ENCODE results near the gene APBA2. TPM values are rescaled to one million over a fixed set of nuclear protein-coding genes. Genes with fewer than 3 reads are reported as not detected.

The APBA2 gene
- total RNA-seq, 1 experiment from 2014 or later = 0.31 TPM

GRCh38 chr15:28914483-28915023 lies 28.8 kb downstream of the APBA2 start:
- CTCF ChIA-PET = interaction anchor here (0.8 kb wide), 1 partner anchor 9 kb away, joined by 5 read pairs; no protein-coding TSS in a partner anchor
- Histone ChIP-seq H3K9me3 (ENCODE audit: control insufficient read depth, insufficient read depth, low read depth, low read length) (no peaks in the 10 kb centered on the region), H3K27me3 (ENCODE audit: control insufficient read depth, insufficient read depth, low read length) (no peaks in the 10 kb centered on the region), H3K4me3 (ENCODE audit: low read depth in 2 of 2, low read length in 2 of 2) (no peak overlapping the region), H3K4me1 (ENCODE audit: control insufficient read depth, insufficient read depth, low read length) (no peaks in the 10 kb centered on the region), H3K36me3 (ENCODE audit: control insufficient read depth, insufficient read depth, low read length) (no peaks in the 10 kb centered on the region), H3K27ac (ENCODE audit: low read length) (no peak overlapping the region)
- intact Hi-C loops (cut with micrococcal nuclease; ENCODE audit: unreplicated experiment) (no loop called here), in situ Hi-C loops (cut with HindIII; ENCODE audit: low pct_unique_long_range_greater_than_20kb, low sequenced_read_pairs) (no loop called here)
- DNase-seq (ENCODE audit: low read depth, low spot score) = no peak
- no peak for TF ChIP-seq POLR2AphosphoS5 (IDR thresholded peaks at IDR 0.05; ENCODE audit: low read depth, low read length)
- TF ChIP-seq TCF7L2 (IDR thresholded peaks at IDR 0.05; ENCODE audit: low read depth, low read length) = no peak
- TF ChIP-seq SIN3A (IDR thresholded peaks at IDR 0.05; ENCODE audit: borderline replicate concordance, insufficient read depth, low read depth, low read length) = no peak
- no peak for TF ChIP-seq CTCF (IDR thresholded peaks at IDR 0.05)
- no peak for TF ChIP-seq REST (IDR thresholded peaks at IDR 0.05; ENCODE audit: insufficient read depth in 1 of 2, low read depth in 2 of 2, low read length in 1 of 2)
- ATAC-seq = no peak
- POLR2A ChIA-PET = no interaction called here
- no TSS peak for BruUV-seq (replicated peaks)

- in situ Hi-C loops (cut with HindIII; ENCODE audit: low pct_unique_long_range_greater_than_20kb, low sequenced_read_pairs) = no loop called here
- CTCF ChIA-PET = interaction anchor here (0.8 kb wide), 1 partner anchor 10 kb away, joined by 5 read pairs; no protein-coding TSS in a partner anchor
These were observed 29.5 kb downstream of the APBA2 start for GRCh38 chr15:28915041-28915810.

More at GRCh38 chr15:28915041-28915810, 29.5 kb downstream of the APBA2 start:
- Histone ChIP-seq H3K9me3 (ENCODE audit: control insufficient read depth, insufficient read depth, low read depth, low read length) (no peaks in the 10 kb centered on the region), H3K4me3 (ENCODE audit: low read depth in 2 of 2, low read length in 2 of 2) (no peak overlapping the region), H3K27me3 (ENCODE audit: control insufficient read depth, insufficient read depth, low read length) (no peaks in the 10 kb centered on the region), H3K36me3 (ENCODE audit: control insufficient read depth, insufficient read depth, low read length) (no peaks in the 10 kb centered on the region), H3K4me1 (ENCODE audit: control insufficient read depth, insufficient read depth, low read length) (no peaks in the 10 kb centered on the region), H3K27ac (ENCODE audit: low read length) (no peak overlapping the region)
- POLR2A ChIA-PET = no interaction called here
- no TSS peak for BruUV-seq (replicated peaks)
- TF ChIP-seq CTCF (IDR thresholded peaks at IDR 0.05) (no peak), SIN3A (IDR thresholded peaks at IDR 0.05; ENCODE audit: borderline replicate concordance, insufficient read depth, low read depth, low read length) (no peak), REST (IDR thresholded peaks at IDR 0.05; ENCODE audit: insufficient read depth in 1 of 2, low read depth in 2 of 2, low read length in 1 of 2) (no peak), POLR2AphosphoS5 (IDR thresholded peaks at IDR 0.05; ENCODE audit: low read depth, low read length) (no peak), TCF7L2 (IDR thresholded peaks at IDR 0.05; ENCODE audit: low read depth, low read length) (no peak)
- no peak for DNase-seq (ENCODE audit: low read depth, low spot score)
- intact Hi-C loops (cut with micrococcal nuclease; ENCODE audit: unreplicated experiment) = no loop called here
- ATAC-seq = no peak
